ENCODE measurements around the gene HOXA3.

HOXA3 gene

GRCh38 chr7:27189295-27189996 lies 37.1 kb upstream of the HOXA3 start:
- no peak for DNase-seq

- DNase-seq = no peak
Measured at GRCh38 chr7:27188386-27189294, 36.3 kb upstream of the HOXA3 start.

- DNase-seq = no peak
Measured at GRCh38 chr7:27187475-27188385, 35.3 kb upstream of the HOXA3 start.

- DNase-seq = no peak
Measured at GRCh38 chr7:27186668-27187474, 34.5 kb upstream of the HOXA3 start.

GRCh38 chr7:27185854-27186667 lies 33.7 kb upstream of the HOXA3 start:
- no peak for DNase-seq

GRCh38 chr7:27185013-27185853 lies 32.9 kb upstream of the HOXA3 start, which contains the start of gene HOXA11:
Gene HOXA11 (minus strand): TSS chr7:27185232. CDS start chr7:27185144, 88 bp downstream.
- DNase-seq = no peak

- no peak for DNase-seq
Measured at GRCh38 chr7:27184337-27185012, 32.1 kb upstream of the HOXA3 start.

- no peak for DNase-seq
Measured at GRCh38 chr7:27183682-27184336, 31.4 kb upstream of the HOXA3 start.

GRCh38 chr7:27182861-27183681 lies 30.7 kb upstream of the HOXA3 start:
- DNase-seq = no peak

- no peak for DNase-seq
Measured at GRCh38 chr7:27182285-27182841, 30.0 kb upstream of the HOXA3 start.

- DNase-seq = no peak
Measured at GRCh38 chr7:27181795-27182275, 29.5 kb upstream of the HOXA3 start.

- DNase-seq = no peak
Measured at GRCh38 chr7:27180431-27181420, 28.3 kb upstream of the HOXA3 start.

GRCh38 chr7:27179503-27180430 lies 27.4 kb upstream of the HOXA3 start:
- peak; percentile 97 for DNase-seq

- DNase-seq = no peak
Measured at GRCh38 chr7:27179030-27179429, 26.6 kb upstream of the HOXA3 start.

- DNase-seq = no peak
Measured at GRCh38 chr7:27178366-27178765, 26.0 kb upstream of the HOXA3 start.
